Measurements from ENCODE around the gene CUX1.

The CUX1 gene

DNA sequence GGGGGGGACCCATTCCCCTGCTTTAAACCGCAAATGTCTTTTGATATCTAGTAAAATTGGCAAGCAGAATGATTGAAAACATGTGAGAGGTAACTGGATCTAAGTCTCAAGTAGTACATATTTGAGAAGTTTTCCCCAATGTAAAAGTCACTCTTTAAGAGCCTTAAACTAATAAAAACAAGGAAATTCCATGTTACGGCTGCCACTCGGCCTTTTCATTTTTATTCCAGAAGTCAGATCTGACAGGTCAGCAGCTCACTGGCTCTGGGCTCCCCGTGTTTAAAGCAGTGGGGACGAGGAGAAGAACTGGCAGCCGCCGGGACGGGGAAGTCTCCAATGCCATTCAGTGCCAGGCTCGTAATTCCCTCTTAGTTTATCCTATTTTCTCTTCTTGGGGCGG, 80.7 kb downstream of the CUX1 start:
- no peak for DNase-seq

DNA sequence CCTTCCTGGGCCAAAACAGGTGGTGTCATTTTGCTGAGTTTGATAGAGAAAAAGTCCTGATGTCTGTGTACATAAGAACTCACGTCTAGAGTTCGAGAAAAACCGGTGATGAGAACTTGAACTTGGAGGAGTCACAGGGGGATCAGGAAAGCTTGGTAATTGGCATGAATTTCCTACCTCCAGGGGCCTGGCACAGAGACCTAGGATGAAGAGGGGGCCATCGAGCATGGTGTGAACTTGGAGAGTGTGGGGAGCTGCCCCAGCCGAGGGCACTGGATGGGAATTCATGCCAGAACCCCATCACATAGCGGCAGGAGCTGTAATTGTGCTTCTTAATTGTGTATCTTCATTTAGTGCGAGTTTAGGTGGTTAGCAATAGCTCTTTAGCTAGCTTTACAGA, 82.2 kb downstream of the CUX1 start:
- DNase-seq, result no peak

DNA sequence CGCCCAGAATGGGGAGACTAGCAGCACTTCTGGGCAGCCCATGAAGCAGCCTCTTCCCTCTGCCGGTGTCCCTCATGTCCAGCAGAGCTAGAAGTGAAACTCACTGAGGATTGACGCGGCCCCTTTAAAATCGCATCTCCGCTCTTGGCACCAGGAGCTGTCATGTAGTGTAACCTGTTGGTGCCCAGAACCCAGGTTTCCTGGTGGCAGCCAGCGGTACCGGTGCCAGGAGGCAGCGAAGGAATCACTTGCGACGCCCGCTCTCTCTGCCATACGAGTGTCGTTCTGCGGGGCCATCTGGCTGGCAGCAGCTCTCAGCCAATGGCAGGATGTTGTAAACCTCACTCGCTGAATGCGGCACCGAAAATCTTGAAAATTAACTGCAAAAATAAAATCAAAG, 82.7 kb downstream of the CUX1 start:
- DNase-seq, result no peak

DNA sequence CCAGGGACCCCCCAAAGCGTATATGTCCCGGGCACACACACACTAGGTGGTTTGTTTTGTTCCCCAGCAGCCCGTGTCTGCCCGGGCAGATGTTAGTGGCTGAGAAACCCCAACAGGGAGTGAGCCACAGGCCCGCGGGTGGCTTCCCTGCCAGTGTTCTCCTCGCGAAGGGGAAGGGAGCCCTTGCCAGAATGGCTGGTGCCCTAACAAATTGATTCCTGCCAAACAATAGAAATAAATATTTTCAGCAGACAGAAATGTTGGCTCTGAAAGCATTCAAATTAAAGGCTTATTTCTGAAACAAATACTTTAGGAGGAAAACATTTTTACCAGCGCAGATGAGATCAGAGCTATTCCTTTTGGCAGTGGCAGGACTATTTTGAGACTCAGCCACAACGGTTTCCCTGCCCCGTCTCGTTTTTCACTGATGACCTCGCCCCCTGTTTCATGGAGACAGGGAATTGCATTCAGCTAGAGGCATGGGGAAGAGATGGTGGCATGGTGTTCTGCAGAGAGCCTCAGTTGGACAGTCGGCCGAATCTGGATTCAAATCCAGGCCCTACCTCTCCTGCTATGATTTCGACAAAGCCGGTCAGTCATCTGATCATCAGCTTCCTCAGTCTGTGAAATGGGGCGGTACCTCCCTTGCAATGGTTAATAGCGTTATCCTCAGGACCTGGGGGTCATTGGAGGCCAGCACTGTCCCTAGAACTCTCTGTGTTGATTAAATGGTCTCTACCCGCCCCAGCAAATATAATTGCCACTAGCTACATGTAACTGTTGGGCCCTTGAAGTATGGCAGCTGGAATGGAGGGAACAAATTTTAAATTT, 84.5 kb downstream of the CUX1 start:
- no peak for DNase-seq

DNA sequence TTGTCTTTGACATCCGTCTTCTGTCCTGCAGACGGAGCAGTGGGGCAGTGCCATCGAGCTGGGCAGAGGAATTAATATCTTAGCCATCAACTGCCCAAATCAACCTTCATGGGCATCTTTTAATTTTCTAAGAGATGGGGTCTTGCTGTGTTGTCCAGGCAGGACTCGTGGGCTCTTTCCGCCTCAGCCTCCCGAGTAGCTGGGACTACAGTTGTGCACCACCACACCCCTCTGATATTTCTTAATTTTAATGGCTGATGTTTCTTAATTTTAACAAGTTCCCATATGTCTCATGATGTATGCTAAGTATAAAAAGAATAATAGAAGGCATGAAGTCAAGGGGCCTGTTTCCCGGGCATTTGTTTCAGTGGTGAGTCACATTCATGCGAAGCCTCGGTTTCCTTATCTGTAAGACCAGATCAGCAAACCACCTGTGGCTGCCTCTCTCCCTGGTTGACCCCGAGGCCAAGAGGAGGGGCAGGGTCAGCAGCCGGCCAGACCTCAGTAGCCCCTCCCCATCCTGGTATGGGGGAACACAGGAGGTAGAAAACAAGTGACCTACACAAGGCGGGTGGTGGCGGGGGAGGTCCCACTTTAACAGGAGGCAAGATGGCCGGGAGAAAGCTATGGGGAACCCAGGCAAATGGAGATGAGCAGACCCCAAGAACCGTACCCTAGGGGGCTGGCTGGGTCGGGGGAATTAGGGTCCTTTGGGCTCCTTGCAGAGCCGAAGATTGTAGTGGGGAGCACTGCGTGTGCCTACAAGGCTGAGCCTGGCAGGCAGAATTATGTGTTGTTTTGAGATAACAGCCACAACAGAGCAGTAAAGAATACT, 85.5 kb downstream of the CUX1 start:
- DNase-seq, result no peak

DNA sequence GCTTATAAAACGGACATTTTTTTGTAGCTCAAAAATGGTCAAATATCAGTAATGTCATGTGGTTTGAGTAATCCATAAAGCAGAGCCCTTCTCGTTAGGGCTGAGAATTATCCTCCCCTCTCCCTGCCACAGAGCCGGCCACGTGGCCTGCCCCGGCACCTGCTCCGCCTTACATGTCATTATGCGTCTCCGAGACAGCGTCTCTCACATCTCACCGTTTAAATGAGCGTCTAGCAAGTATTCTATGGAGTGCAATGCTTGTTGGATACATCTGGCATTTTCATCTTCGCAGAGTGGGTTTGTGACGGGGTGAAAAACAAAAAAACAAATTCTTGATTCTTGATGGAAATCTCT, 86.1 kb downstream of the CUX1 start:
- DNase-seq, result no peak

DNA sequence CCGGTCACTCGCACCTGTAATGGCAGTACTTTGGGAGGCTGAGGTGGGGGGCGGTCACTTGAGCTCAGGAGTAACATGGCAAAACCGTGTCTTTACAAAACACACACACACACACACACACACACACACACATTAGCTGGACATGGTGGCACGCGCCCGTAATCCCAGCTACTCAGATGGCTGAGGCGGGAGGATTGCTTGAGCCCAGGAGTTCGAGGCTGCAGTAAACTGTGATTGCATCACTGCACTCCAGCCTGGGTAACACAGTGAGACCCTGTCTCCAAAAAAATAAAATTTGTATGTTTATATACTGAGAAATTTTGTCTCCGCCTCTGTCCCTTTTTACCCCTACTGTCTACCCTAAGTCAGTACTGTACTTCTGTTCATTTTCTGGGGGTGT, 86.6 kb downstream of the CUX1 start:
- DNase-seq, result no peak

DNA sequence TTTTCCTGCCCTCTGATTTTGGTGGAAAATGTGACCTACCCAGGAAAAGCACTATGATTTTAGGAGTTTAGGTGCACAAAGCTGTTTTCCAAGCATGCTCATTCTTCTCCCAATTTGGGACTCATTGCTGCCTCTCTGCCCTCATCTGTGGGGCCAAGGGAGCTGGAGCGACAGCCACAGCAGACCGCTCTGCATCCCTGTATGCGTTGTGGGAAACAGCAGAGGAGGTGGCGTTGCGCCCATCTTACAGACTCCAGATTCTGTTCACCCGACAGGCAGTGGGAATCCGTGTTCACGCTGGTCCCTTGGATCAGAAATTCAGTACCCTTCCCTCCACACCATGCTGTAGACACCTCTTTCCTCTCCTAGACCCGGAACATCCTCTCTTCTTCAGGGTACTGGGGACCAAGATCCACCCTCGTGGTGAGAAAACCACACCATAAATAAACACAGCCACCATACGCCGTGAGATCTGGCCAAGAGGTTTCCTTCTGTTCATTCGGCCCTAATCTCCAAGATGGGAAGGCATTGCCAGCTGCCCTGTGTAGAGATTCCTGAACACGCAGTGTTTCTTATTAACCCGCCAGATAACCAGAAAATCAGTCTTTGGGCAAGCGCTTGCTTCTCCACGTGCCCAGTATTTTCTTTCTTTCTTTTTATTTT, 87.9 kb downstream of the CUX1 start:
- DNase-seq, result no peak

DNA sequence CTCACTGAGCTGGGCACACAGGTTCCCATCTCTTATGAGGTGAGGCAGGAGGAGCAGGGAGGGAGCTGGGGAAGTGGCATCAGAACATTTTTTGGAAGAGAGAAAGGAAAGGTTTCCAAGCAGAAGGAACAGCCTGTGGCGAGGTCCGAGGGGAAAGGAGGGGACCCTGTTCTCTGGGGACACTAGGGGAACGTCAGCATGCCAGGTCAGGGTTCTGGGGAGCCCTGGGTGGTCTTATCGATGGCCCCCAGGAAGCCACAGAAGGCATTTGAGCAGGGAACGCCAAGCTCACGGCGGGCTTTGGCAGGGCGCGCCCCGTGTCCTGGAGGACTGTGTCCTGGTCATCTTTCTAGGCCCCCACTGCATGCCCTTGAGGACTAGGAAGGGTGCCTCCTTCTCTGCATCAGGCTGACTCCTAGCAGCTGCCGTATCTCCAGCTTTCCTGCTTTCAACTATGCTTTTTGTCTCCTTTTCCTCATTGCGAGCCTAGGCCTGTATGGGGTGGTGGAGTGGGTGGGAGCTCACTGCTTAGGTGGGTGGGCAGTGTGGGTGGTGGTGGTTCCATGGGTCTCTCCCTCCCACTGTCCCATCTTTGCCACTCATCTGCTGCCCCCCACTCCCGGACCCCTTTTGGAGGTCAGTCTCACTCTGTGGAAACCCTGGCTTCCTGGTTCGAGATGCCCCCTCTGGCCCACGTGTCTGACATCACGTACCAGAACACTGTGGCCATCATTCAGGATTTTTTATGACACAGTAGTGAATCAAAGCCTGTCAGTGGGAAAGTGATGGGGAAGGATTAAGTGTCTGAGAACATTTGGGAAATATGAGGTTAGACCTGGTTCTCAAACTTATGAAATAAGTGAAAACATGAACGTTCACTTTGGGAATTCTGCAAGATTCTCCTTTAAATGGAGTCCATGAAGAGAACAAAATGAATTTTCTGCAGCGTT, 89.1 kb downstream of the CUX1 start:
- DNase-seq, result no peak

DNA sequence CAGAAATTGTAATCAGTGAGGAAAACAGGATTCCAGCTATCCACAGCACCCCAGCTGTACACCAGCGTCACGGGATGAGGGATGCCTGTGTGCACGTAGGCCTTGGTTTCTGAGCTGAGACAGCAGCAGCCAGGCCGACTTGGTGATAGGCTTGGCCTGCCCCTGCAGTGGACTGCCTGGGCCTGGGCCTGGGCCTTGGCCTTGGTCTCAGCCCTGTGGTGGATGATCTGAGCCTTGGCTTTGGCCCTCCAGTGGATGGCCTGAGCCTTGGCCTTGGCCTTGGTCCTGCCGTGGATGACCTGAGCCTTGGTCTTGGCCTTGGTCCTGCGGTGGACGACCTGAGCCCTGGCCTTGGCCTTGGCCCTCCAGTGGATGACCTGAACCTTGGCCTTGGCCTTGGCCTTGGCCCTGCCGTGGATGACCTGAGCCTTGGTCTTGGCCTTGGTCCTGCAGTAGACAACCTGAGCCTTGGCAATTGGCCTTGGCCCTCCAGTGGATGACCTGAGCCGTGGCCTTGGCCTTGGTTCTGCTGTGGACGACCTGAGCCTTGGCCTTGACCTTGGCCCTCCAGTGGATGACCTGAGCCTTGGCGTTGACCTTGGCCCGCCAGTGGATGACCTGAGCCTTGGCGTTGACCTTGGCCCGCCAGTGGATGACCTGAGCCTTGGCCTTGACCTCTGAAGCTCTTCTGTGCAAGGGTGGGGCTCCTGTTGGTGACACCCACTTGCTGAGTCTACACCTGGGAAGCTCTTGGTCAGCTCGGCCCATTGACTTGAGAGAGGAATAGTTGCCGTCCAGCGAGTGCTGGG, 93.8 kb downstream of the CUX1 start:
- DNase-seq, result no peak

DNA sequence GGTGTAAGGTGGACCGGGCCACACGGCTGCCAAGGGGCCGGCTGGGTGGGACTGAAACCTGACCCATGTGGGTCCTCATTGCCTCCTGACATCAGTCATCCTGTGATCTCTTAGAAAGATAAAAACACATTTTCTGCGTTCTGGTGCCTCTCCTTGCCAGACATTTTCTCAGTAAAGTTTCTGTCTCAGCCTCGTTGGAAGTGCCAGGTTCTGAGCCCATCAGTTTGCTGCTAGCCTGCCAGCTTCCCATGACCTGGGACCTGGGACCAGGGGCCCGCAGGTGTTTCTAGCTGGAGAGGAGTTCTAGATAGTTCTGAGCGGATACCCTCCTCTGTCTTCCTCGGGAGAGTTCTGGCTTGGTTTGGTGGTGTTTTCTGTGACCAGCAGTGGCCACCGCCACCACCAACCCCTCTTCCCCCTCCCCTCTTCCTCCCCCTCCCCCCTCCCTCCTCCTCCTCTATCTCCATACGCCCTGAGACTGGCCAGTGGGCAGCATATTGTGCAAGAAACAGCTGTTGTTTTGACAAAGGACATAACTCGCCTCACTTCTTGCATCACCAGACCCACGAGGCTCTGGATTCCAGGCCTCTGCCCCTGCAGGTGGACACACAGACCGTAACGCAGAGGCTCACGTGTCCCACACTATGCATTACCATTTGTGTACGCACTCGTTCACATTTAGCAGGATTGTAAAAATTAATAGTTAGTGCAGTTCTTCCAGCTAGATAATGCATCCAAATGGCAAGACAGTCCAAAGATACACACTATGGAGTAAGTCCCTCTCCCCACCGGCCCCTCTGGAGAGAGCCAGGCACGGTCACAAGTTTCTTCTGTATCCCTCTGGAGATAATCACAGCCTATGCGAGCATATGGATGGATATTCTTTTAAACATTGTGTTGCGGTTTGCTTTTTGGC, 94.6 kb downstream of the CUX1 start:
- no peak for DNase-seq

DNA sequence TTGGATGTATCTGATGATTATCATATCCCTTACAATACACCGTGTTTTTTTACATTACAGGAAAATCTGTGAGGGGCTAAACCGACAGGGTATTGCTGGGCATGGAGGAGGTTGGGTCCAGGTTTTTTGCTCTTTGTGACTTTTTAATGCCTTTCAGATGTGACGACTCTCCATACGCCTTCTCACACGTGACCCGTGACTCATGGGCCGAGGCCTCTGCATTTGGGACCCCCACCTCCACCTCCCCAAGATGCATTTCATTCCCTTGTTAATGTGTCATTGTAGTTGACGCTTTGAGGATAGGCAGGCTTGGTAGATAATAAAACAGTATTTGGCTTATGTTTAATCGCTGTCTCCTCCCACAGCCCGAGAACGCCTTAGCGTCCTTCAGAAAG, 95.3 kb downstream of the CUX1 start:
- DNase-seq, result no peak

DNA sequence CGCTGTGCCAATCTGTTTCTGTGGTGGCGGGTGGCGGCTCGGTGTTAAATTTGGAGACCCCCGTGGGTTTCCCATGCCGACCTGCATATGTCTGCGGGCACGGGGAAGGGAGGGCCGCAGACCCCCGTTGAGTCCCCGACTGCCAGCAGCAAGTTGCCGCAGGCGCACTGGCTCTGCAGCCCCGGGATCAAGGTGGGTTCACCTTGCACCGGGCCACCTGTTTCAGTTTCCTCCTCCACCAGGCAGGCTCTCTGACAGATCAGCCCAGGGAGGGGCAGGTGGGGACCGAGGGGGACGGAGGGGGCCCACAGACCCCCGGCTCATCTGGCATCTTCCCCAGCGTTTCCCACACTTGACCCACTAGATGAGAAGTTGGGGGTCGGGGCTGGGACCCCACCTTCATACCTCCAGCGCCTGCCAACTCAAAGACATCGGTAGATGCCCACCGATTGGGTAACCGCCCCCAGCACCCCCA, 95.9 kb downstream of the CUX1 start:
- DNase-seq, result no peak

DNA sequence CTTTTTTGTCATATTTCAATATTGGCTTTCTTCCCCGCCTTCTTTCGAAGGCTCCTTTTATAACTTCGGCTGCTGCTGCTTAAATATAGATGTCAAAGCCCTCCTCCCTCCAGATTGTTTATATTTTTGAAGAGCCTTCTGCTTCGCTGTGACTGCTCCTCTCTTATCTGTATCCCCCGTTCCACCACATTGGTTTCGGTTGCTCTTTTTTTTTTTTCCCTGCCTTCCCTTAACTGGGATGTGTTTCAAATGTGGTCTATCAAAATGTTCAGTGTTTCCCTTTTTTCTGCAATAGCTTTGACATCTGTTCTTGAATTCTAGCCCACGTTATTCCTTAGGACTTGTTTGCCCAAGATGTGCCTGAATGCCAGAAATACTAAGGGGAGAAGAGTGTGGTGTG, 96.4 kb downstream of the CUX1 start:
- no peak for DNase-seq

DNA sequence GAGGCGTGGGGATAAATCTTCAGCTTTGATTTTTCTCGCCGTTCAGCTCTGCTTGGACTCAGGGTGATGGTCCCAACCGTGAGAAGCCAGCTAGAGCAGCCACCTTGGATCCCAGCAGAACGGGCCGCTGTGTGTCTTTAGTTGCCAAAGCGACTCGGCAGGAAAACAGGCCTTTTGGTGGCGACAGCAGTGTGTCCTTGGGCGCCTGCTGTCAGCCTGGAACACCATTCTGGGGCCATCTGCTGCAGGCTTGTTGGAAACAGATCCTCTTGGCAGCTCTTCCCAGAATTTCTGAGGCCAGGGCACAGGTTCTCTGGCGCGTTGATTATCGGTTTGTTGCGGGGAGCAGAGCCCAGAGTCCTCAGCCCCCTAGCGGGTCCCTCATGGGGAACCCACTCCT, 97.6 kb downstream of the CUX1 start:
- DNase-seq, result no peak

DNA sequence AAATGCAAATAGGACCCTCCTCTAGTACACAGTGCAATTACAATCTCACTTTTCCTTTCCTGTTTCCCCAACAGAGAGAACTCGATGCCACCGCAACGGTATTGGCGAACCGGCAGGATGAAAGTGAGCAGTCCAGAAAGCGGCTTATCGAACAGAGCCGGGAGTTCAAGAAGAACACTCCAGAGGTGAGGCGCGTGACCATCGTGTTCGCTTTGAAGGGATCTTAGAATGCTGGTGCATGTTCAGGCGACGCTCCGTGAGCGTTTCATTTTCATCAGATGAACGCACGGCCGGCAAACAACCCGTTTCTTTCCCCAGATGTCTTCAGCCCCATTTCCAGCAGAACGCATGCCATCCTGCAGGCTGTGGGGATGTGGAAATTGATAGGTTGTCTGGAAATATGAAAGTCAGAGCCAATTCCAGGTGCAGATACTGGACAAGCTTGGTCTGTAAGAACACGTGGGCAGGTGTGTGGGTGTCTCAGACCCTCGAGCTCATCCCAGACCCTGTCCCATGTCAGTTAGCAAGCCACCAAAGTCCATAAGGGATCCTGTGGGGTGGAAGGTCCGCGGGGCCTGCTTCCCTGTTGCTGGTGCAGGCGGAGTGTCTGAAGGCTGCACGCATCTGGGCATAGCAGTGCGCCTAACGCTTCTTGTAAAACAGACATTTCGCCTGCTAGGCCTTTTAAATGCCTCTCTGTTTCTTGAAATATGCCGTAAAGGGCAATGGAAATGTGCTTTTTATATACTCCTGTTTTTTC, 98.8 kb downstream of the CUX1 start:
- DNase-seq, result no peak

DNA sequence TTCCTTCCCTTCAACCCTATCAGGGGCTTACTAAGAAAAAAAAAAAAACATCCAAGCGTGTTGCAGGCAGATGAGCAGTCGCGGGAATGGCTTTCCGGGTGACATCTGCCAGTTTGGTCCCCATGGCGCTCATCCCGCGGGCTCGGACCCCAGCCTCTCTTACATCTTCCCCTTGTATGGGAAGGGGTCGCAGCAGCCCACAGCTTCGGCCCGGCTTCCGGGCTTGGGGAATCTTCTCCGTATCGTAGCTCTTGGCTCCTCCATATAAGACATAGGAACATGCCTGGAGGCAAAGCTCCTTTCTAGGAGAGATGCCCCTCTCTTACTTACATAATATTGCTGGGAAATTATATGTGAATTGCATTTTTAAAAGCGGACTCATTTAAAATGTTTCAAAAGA, 99.5 kb downstream of the CUX1 start:
- no peak for DNase-seq

DNA sequence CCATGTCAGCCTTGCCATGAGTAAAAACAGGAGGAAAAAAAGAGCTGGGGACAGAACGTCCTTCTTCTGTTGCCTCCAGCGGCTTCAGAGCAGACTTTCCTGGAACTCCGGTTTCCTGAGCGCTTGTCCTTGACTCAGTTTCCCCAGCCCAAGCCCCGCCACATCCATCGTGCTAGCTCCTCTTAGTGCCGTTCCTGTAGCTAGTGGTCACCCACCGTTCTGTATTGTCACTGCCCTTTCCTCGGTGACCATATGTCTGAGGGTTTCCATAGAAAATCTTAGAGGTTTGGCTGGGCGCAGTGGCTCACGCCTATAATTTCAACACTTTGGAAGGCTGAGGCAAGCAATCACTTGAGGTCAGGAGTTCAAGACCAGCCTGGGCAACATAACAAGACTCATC, 100.1 kb downstream of the CUX1 start:
- no peak for DNase-seq

DNA sequence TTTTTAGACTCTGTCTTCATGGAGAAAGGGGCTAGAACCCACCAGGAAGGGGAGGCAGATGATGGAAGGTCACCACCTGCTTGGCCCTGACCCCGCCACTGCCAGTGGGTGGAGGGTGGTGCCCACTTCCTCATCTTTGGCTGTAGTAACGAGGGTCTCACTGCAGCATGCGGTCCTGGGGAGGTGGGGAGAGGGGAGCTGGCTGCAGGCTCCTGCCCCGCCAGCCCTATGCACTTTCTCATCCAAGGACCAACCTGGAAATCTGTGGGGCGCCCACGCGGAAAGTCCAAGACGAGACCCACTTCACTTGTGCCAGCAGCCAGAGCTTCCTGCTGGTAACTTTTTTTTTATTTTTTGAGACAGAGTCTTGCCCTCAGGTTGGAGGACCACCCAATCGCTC, 101.0 kb downstream of the CUX1 start:
- no peak for DNase-seq

Measured in activated CD4-positive, alpha-beta T cell treated with anti-CD3 and anti-CD28 coated beads, Interleukin-2, amount 50 U/mL, for 1 hour (primary cell).